Colon (tissue), 2 donors: Measurements from ENCODE around the gene HBZ.
"Not testable (repeated sequence)": the region's sequence is repeated elsewhere in the genome, so short reads cannot be mapped to it uniquely, and the experiment has no call there.

ENCODE experiments used
- FAIRE-seq: peaks from 2 replicates; lab custom pipeline; 2012; peaks lifted over from hg19 to GRCh38; lab: Jason Lieb, UNC
- donor health status: control.
- donor health status: control.

HBZ gene

DNA sequence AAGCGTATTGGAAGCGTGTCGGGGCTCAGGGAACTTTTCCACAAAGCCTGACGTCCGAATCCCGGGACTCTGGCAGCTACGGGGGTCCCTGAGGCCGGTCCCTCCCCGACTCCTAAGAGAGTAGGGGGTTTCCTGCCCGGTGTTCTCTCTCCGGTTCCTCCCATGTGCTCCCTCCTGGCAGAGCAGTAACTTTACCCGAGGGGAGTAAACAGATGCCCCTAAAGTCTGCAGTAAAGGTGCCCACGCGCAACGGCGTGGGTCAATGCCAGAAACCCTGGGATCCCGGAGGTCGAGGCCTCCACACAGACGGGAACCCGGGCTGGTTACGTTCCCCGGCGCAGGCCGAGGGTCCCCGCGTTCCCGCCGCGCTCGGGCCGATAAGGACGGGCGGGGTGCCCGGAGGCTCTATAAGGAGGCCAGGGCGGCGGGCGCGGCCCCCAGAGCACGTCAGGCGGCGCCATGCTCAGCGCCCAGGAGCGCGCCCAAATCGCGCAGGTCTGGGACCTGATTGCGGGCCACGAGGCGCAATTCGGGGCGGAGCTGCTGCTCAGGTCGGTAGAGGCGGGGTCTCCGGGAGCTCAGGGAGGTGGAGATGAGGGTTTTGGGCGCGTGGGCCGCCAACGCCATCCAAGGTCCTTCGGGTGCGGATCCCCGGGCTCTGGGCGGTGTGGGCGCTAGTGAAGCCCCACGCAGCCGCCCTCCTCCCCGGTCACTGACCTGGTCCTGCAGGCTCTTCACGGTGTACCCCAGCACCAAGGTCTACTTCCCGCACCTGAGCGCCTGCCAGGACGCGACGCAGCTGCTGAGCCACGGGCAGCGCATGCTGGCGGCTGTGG, 13.3 kb downstream of the HBZ start, which contains the start of gene HBM:
HBM (plus strand) TSS at position 440 of the 836 bp plus-strand sequence; CDS start at position 460, 20 bp downstream.
- no peak for FAIRE-seq

DNA sequence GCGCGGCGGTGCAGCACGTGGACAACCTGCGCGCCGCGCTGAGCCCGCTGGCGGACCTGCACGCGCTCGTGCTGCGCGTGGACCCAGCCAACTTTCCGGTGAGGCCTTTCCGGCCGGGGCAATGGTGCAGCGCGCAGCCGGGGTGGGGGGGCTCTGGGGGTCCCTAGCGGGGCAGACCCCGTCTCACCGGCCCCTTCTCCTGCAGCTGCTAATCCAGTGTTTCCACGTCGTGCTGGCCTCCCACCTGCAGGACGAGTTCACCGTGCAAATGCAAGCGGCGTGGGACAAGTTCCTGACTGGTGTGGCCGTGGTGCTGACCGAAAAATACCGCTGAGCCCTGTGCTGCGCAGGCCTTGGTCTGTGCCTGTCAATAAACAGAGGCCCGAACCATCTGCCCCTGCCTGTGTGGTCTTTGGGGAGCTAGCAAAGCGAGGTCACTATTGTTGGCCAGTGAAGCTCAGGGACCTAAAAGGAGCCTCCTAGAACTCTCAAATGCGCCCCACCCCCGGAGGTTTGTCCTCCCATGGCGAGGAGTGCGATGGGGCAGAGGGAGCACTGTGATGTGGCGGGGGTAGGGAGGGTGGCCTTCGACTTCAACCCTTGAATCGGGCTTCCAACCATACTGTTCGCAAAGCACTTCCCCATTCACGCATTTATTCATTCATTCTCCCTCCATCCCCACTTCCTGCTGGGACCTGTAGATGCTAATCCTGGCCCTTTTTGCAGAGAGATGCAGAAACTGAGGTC, 14.1 kb downstream of the HBZ start:
- FAIRE-seq, result no peak

DNA sequence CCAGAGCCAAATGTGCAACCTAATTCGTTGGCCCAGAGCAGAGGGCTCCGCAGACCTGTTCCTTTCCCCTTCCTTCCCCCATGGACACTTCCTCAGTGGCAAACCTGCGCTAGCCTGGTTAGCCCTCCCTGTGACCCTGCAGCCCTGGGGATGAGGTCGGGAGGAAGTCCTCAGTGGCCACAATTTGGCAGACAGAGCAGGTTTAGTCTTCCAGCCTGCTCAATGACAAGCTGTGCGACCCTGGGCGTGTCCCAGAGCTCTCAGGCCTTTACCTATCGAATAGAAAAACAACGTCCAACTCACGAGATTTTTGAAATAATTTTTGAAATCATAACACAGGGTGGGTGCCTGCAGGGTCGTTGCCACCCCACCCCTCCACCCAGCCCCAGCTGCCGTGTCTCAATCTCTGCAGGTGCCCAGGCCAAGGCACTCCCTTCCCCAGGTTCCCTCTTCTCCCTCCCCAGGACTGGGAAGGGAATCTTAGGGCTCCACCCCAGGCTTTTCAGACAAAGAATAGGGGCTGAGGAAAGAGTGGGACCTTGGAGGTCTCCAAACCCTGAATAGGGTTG, 14.8 kb downstream of the HBZ start:
- no peak for FAIRE-seq

DNA sequence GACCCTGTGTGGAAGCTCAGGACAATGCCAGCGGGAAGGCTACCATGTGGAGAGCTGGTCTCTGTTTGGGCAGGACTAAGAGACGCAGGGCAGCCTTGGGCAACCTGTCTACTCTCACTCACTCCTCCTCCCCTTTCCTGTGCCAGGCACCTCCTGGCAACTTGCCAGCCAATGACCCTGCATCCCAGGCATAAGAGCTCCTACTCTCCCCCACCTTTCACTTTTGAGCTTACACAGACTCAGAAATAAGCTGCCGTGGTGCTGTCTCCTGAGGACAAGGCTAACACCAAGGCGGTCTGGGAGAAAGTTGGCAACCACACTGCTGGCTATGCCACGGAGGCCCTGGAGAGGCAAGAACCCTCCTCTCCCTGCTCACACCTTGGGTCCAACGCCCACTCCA, 16.0 kb downstream of the HBZ start:
- FAIRE-seq, result no peak

DNA sequence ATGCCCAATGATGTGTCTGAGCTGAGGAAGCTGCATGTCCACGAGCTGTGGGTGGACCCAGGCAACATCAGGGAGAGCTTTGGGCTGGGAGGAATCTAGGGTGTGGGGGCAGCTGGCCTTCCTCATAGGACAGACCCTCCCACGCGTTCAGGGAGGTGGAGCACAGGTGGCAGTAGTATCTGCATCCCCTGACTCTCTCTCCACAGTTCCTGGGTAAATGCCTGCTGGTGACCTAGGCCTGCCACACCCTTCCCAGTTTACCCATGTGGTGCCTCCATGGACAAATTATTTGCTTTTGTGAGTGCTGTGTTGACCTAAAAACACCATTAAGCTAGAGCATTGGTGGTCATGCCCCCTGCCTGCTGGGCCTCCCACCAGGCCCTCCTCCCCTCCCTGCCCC, 16.6 kb downstream of the HBZ start:
- no peak for FAIRE-seq

DNA sequence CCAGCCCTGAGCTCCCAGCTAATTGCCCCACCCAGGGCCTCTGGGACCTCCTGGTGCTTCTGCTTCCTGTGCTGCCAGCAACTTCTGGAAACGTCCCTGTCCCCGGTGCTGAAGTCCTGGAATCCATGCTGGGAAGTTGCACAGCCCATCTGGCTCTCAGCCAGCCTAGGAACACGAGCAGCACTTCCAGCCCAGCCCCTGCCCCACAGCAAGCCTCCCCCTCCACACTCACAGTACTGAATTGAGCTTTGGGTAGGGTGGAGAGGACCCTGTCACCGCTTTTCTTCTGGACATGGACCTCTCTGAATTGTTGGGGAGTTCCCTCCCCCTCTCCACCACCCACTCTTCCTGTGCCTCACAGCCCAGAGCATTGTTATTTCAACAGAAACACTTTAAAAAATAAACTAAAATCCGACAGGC, 17.7 kb downstream of the HBZ start:
- FAIRE-seq, result not testable (repeated sequence)

DNA sequence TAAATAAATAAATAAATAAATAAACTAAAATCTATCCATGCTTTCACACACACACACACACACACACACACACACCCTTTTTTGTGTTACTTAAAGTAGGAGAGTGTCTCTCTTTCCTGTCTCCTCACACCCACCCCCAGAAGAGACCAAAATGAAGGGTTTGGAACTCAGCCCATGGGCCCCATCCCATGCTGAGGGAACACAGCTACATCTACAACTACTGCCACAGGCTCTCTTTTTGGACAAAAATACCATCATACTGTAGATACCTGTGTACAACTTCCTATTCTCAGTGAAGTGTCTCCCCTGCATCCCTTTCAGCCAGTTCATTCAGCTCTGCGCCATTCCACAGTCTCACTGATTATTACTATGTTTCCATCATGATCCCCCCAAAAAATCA, 18.3 kb downstream of the HBZ start:
- FAIRE-seq, result no peak

DNA sequence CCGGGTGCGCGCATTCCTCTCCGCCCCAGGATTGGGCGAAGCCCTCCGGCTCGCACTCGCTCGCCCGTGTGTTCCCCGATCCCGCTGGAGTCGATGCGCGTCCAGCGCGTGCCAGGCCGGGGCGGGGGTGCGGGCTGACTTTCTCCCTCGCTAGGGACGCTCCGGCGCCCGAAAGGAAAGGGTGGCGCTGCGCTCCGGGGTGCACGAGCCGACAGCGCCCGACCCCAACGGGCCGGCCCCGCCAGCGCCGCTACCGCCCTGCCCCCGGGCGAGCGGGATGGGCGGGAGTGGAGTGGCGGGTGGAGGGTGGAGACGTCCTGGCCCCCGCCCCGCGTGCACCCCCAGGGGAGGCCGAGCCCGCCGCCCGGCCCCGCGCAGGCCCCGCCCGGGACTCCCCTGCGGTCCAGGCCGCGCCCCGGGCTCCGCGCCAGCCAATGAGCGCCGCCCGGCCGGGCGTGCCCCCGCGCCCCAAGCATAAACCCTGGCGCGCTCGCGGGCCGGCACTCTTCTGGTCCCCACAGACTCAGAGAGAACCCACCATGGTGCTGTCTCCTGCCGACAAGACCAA, 20.0 kb downstream of the HBZ start, which contains the start of gene HBA2:
HBA2 (plus strand) TSS at position 503 of the 568 bp plus-strand sequence; CDS start at position 540, 37 bp downstream.
- FAIRE-seq, result not testable (repeated sequence)

DNA sequence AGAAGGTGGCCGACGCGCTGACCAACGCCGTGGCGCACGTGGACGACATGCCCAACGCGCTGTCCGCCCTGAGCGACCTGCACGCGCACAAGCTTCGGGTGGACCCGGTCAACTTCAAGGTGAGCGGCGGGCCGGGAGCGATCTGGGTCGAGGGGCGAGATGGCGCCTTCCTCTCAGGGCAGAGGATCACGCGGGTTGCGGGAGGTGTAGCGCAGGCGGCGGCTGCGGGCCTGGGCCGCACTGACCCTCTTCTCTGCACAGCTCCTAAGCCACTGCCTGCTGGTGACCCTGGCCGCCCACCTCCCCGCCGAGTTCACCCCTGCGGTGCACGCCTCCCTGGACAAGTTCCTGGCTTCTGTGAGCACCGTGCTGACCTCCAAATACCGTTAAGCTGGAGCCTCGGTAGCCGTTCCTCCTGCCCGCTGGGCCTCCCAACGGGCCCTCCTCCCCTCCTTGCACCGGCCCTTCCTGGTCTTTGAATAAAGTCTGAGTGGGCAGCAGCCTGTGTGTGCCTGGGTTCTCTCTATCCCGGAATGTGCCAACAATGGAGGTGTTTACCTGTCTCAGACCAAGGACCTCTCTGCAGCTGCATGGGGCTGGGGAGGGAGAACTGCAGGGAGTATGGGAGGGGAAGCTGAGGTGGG, 20.9 kb downstream of the HBZ start:
- not testable (repeated sequence) for FAIRE-seq

DNA sequence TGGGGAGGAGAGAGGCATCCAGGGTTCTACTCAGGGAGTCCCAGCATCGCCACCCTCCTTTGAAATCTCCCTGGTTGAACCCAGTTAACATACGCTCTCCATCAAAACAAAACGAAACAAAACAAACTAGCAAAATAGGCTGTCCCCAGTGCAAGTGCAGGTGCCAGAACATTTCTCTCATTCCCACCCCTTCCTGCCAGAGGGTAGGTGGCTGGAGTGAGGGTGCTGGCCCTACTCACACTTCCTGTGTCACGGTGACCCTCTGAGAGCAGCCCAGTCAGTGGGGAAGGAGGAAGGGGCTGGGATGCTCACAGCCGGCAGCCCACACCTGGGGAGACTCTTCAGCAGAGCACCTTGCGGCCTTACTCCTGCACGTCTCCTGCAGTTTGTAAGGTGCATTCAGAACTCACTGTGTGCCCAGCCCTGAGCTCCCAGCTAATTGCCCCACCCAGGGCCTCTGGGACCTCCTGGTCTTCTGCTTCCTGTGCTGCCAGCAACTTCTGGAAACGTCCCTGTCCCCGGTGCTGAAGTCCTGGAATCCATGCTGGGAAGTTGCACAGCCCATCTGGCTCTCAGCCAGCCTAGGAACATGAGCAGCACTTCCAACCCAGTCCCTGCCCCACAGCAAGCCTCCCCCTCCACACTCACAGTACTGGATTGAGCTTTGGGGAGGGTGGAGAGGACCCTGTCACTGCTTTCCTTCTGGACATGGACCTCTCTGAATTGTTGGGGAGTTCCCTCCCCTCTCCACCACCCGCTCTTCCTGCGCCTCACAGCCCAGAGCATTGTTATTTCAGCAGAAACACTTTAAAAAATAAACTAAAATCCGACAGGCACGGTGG, 21.7 kb downstream of the HBZ start:
- FAIRE-seq, result not testable (repeated sequence)

DNA sequence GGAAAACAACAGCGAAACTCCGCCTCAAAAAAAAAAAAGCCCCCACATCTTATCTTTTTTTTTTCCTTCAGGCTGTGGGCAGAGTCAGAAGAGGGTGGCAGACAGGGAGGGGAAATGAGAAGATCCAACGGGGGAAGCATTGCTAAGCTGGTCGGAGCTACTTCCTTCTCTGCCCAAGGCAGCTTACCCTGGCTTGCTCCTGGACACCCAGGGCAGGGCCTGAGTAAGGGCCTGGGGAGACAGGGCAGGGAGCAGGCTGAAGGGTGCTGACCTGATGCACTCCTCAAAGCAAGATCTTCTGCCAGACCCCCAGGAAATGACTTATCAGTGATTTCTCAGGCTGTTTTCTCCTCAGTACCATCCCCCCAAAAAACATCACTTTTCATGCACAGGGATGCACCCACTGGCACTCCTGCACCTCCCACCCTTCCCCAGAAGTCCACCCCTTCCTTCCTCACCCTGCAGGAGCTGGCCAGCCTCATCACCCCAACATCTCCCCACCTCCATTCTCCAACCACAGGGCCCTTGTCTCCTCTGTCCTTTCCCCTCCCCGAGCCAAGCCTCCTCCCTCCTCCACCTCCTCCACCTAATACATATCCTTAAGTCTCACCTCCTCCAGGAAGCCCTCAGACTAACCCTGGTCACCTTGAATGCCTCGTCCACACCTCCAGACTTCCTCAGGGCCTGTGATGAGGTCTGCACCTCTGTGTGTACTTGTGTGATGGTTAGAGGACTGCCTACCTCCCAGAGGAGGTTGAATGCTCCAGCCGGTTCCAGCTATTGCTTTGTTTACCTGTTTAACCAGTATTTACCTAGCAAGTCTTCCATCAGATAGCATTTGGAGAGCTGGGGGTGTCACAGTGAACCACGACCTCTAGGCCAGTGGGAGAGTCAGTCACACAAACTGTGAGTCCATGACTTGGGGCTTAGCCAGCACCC, 22.8 kb downstream of the HBZ start:
- FAIRE-seq, result no peak

DNA sequence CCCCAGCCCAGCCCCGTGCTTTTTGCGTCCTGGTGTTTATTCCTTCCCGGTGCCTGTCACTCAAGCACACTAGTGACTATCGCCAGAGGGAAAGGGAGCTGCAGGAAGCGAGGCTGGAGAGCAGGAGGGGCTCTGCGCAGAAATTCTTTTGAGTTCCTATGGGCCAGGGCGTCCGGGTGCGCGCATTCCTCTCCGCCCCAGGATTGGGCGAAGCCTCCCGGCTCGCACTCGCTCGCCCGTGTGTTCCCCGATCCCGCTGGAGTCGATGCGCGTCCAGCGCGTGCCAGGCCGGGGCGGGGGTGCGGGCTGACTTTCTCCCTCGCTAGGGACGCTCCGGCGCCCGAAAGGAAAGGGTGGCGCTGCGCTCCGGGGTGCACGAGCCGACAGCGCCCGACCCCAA, 23.6 kb downstream of the HBZ start:
- FAIRE-seq, result not testable (repeated sequence)

DNA sequence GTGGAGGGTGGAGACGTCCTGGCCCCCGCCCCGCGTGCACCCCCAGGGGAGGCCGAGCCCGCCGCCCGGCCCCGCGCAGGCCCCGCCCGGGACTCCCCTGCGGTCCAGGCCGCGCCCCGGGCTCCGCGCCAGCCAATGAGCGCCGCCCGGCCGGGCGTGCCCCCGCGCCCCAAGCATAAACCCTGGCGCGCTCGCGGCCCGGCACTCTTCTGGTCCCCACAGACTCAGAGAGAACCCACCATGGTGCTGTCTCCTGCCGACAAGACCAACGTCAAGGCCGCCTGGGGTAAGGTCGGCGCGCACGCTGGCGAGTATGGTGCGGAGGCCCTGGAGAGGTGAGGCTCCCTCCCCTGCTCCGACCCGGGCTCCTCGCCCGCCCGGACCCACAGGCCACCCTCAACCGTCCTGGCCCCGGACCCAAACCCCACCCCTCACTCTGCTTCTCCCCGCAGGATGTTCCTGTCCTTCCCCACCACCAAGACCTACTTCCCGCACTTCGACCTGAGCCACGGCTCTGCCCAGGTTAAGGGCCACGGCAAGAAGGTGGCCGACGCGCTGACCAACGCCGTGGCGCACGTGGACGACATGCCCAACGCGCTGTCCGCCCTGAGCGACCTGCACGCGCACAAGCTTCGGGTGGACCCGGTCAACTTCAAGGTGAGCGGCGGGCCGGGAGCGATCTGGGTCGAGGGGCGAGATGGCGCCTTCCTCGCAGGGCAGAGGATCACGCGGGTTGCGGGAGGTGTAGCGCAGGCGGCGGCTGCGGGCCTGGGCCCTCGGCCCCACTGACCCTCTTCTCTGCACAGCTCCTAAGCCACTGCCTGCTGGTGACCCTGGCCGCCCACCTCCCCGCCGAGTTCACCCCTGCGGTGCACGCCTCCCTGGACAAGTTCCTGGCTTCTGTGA, 24.3 kb downstream of the HBZ start, which contains the start of gene HBA1:
HBA1 (plus strand) TSS at position 204 of the 906 bp plus-strand sequence; CDS start at position 241, 37 bp downstream.
- FAIRE-seq, result not testable (repeated sequence)

DNA sequence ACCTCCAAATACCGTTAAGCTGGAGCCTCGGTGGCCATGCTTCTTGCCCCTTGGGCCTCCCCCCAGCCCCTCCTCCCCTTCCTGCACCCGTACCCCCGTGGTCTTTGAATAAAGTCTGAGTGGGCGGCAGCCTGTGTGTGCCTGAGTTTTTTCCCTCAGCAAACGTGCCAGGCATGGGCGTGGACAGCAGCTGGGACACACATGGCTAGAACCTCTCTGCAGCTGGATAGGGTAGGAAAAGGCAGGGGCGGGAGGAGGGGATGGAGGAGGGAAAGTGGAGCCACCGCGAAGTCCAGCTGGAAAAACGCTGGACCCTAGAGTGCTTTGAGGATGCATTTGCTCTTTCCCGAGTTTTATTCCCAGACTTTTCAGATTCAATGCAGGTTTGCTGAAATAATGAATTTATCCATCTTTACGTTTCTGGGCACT, 25.0 kb downstream of the HBZ start:
- no peak for FAIRE-seq

DNA sequence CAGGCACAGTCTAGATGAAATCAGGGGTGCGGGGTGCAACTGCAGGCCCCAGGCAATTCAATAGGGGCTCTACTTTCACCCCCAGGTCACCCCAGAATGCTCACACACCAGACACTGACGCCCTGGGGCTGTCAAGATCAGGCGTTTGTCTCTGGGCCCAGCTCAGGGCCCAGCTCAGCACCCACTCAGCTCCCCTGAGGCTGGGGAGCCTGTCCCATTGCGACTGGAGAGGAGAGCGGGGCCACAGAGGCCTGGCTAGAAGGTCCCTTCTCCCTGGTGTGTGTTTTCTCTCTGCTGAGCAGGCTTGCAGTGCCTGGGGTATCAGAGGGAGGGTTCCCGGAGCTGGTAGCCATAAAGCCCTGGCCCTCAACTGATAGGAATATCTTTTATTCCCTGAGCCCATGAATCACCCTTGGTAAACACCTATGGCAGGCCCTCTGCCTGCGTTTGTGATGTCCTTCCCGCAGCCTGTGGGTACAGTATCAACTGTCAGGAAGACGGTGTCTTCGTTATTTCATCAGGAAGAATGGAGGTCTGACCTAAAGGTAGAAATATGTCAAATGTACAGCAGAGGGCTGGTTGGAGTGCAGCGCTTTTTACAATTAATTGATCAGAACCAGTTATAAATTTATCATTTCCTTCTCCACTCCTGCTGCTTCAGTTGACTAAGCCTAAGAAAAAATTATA, 25.7 kb downstream of the HBZ start:
- FAIRE-seq, result no peak

DNA sequence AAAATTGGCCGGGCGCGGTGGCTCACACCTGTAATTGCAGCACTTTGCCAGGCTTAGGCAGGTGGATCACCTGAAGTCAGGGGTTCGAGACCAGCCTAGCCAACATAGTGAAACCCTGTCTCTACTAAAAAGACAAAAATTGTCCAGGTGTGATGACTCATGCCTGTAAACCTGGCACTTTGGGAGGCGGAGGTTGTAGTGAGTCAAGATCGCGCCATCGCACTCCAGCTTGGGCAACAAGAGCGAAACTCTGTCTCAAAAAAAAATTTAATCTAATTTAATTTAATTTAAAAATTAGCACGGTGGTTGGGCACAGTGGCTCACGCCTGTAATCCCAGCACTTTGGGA, 26.2 kb downstream of the HBZ start:
- no peak for FAIRE-seq

DNA sequence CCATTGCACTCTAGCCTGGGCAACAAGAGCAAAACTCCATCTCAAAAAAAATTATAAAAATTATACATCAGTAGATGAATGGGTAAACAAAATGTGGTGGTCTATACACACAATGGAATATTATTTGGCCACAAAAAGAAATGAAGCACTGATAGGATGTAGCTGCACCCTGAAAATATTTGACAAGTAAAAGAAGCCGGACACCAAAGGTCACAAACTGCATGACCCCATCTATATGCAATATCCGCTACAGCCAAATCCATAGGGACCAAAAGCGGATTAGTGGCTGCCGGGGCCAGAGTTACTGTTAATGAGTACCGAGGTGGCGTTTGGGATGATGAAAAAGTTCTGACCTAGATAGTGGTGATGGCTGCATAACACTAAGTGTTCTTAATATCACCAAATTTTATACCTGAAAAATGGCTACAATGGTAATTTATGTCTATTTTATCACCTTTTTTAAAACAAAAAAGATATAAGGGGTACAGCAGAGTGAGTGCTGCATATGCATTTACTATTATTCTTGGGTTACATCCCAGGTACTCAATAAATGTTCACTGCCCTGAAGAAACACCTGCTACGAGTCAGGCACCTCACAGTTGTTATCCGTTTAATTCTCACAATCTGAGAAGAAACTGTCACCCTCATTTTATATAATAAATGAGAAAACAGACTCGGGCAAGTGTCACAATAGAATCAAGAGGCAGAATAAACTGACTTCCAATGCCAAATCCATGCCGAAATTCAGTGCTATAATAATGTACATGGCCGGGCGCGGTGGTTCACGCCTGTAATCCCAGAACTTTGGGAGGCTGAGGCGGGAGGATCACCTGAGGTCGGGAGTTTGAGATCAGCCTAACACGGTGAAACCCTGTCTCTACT, 27.0 kb downstream of the HBZ start:
- no peak for FAIRE-seq
